ENCODE results near the gene CYP26A1.
"Not testable (repeated sequence)": the region's sequence is repeated elsewhere in the genome, so short reads cannot be mapped to it uniquely, and the experiment has no call there.

CYP26A1 gene

DNA sequence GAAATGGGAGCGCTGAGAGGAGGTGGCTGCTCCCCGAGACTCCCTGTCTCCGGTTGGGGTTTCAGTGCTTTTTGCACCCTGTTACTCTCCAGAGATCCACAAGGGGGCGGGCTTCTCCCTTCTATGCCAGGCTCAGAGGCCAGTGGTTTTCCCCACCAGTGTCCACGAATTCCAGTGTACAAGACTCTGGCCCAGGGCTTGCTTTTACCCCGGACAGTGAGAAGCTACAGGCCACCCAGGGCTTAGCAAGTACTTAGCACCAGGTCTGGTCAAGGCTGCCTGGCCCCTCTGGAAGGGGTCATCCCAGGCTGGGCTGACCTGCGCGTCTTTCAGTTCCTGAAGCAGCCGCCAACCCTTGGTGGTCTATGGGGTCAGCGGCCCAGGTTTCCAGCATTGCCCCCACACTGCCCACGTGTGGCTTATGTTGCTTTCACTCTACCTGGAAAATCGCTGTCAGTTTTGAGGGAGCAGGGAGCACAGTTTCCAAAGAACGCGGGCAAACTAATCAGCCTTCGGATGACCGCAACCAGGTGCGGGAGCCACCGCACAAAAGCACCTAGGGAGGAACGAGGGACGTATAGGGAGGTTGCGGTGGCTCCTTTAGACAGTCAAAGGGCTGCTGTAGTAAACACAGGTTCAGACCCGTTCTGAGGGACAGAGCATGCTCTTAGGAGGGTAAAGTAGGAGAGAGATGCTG lies 6.8 kb downstream of the CYP26A1 start:
- DNase-seq (ENCODE audit: low spot score) = peak; percentile 73

GRCh38 chr10:93081318-93081717 lies 7.6 kb downstream of the CYP26A1 start:
- no peak for DNase-seq (ENCODE audit: low spot score)

DNA sequence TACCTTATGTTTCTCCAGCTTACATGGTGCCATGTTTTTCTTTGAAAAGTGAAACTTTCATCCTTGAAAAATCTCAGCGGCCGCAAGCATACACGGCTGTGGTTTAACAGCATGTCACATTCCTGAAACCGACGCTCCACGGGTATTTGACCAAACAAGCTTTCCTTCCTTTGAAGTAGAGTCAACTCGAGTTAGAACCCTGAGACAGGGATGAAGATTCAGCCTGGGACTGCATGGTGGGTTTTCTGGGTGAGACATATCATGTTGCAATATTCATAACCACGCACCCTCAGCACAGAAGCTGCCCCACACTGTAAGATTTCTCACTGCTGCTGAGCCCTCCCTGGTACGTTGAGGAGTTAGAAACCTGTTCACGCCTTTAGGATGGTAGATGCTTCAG lies 8.1 kb downstream of the CYP26A1 start:
- DNase-seq (ENCODE audit: low spot score) = no peak

DNA sequence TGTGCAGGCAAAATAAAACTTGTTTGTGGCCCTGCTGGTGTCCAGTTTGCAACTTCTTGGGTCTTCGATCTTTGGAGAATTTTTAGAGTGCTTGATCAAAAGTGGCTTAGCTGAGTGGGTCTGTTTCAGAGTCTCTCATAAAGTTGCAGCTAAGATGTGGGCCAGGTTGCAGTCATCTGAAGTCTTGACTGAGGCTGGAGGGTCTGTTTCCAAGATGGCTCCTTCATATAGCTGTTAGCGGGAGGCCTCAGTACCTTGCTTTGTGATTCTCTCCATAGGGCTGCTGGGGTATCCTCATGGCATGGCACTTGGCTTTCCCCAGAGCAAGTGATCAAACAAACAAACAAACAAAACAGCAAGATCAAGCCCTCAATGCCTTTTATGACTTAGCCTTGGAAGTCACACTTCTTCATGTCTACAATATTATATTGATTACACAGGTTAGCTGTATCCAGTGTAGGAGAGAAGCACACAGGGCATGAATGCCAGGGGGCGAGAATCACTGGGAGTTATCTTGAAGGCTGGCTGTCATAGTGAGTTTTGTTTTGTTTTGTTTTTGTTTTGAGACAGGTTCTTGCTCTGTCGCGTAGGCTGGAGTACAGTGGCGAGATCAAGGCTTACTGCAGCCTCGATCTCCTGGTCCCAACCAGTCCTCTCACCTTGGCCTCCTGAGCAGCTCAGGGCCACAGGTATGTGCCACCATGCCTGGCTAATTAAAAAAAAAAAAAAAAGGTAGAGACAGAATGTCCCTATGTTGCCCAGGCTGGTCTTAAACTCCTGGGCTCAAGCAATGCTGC lies 10.2 kb downstream of the CYP26A1 start:
- DNase-seq (ENCODE audit: low spot score) = no peak

- DNase-seq (ENCODE audit: low spot score) = no peak
Observed at GRCh38 chr10:93085272-93085859, 11.7 kb downstream of the CYP26A1 start.

DNA sequence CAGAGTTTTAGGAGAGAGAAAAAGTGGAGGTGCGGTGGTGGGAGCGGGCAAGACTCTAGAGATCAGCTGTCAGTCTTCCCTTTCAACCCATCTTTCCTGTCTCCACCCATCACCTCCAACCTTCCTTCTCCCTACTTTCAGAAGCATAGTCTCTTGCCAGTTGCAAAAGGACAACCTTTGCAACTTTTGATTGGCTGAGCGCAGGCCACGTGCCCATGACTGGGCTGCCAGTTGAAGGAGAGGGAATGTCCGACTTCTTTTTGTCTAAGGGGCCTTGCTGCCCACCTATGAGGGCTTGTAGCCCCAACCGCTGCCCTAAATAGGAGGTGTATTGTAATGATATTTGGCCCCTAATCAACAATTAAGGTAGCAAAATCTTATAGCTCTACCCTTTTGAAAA lies 12.6 kb downstream of the CYP26A1 start:
- DNase-seq (ENCODE audit: low spot score) = no peak

DNA sequence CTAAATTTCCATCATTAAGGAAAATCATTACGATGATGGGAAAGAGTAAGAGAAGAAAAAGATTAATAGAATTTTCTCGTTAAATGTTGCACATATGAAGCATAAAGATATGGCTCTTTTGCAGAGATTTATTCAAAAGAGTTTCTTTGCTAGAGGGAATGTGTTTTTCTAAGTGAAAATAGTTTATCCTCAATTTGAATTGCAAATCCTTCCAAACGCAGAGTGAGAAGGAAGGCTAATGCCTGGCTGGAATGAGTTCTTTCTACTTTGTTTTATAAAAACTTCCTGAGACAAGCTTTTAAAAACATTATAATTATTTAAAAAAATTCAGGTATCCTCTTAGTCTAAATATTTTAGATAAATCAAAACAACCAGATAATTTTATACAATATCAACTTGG lies 14.2 kb downstream of the CYP26A1 start:
- DNase-seq (ENCODE audit: low spot score) = no peak

DNA sequence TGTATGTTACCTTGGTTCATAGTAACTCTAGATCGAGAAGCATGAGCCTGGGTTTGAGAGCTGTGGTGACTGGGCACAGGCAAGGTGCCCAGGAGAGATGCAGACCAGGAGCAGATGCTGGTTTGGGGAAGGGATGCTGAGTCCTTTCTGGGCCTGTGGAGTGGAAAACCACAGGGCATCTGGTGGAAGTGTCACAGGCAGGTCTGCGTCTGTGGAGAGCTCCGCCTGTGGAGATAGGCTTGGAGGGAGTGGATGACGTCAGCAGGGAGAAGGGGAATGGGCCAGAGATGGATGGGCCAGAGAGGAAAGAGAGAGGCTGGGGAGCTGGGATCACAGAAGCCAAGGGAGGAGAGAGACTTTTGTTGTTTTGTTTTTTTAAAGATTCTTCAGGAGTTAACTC lies 14.8 kb downstream of the CYP26A1 start:
- no peak for DNase-seq (ENCODE audit: low spot score)

- no peak for DNase-seq (ENCODE audit: low spot score)
Observed at GRCh38 chr10:93090619-93091018, 16.9 kb downstream of the CYP26A1 start.

DNA sequence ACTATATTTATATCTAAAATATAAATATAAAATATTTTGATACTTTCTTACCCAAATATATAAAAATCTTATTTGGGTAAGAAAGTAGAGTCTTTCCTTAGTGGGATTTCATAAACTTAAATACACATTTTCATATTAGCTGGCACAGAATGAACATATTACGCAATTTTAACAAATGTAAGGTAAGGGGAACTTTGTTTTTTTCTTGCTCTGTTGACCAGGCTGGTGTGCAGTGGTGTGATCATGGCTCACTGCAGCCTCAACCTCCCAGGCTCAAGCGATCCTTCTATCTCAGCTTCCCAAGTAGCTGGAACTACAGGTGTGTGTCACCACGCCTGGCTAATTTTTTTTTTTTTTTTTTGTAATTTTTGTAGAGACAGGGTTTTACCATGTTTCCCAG lies 18.3 kb downstream of the CYP26A1 start:
- no peak for DNase-seq (ENCODE audit: low spot score)

- DNase-seq (ENCODE audit: low spot score) = no peak
Observed at GRCh38 chr10:93095225-93095624, 21.5 kb downstream of the CYP26A1 start.

GRCh38 chr10:93096901-93097300 lies 23.2 kb downstream of the CYP26A1 start:
- no peak for DNase-seq (ENCODE audit: low spot score)

GRCh38 chr10:93097386-93097785 lies 23.7 kb downstream of the CYP26A1 start:
- no peak for DNase-seq (ENCODE audit: low spot score)

DNA sequence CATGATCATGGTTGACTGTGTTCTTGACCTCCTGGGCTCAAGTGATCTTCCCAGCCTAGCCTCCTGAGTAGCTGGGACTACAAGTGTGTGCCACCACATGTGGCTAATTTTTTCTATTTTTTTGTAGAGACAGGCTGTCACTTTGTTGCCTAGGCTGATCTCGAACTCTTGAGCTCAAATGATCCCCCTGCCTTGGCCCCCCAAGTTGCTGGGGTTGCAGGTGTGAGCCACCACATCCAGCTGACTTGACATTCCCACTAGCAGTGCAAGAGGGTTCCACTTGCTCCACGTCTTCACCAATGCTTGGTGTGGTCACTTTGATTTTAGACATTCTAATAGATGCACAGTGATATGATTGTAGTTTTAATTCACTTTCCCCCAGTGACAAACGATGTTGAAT lies 25.1 kb downstream of the CYP26A1 start:
- DNase-seq (ENCODE audit: low spot score) = no peak

GRCh38 chr10:93099670-93100069 lies 26.0 kb downstream of the CYP26A1 start:
- no peak for DNase-seq (ENCODE audit: low spot score)

GRCh38 chr10:93101148-93101547 lies 27.5 kb downstream of the CYP26A1 start:
- not testable (repeated sequence) for DNase-seq (ENCODE audit: low spot score)

DNA sequence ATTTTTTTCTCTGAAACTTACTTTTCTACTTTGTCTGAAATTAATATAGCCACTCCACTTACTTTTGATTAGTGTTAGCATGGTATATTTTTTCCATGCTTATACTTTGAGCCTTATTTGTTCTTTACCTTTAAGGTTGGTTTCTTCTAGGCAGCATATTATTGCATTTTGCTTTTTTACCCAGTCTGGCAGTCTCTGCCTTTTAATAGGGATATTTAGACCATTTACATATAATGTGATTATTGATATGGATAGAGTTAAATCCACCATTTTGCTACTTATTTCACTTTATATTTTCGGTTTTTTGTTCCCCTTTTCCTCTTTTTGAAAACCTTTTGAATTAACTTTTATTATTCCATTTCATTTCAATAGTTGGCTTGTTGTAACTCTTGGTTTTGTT lies 30.3 kb downstream of the CYP26A1 start:
- no peak for DNase-seq (ENCODE audit: low spot score)

DNA sequence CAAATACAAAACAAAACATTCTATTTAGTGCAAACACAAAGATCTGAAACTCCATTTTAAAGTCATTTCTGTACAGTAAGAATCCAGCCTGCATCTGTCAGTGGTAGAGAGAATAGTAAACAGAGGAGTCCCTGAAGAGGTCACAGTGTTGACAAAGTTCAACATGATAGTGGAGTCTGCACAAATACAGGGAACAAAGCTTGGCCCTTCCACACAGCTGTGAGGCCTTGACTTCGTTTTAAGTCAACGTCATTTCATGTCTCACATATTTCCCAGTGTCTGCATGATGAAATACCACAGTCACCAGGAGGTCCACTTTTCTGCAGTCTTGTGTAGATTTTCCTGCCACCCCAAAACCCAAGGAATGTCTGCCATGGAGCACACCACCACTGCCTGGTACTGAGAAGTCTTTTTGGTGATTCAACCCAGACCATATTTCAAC lies 33.0 kb downstream of the CYP26A1 start:
- DNase-seq (ENCODE audit: low spot score) = no peak

- no peak for DNase-seq (ENCODE audit: low spot score)
Observed at GRCh38 chr10:93110472-93111146, 36.9 kb downstream of the CYP26A1 start.

- DNase-seq (ENCODE audit: low spot score) = no peak
Observed at GRCh38 chr10:93113042-93113441, 39.3 kb downstream of the CYP26A1 start.

GRCh38 chr10:93115661-93116383 lies 42.1 kb downstream of the CYP26A1 start:
- DNase-seq (ENCODE audit: low spot score) = peak; percentile 72

DNA sequence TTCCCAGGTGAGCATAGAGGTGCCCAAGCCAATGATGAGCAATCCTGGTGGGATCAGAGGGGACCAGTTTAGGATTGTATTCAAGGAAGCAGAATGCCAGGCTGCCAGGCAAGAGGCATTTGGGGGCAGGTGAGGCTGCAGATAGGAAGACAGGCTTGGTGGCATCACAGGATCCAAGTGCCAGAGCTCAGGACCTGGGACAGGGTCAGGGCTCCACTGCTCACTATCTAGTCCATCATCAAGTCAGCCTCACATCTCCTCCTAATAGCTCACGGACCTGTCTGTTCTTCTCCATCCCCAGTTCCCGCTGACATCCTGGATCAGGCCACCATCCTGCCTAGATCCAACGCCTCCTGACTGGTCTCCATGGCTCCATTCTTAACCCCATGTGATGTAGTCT lies 47.6 kb downstream of the CYP26A1 start:
- no peak for DNase-seq (ENCODE audit: low spot score)
